SU-DHL-6 (cell line): Measurements from ENCODE around the gene BCAS3.

ENCODE experiments used
- H2AFZ ChIP-seq: fragments of 200-600 bp; sonication (generic); 2 replicates; pipeline ENCODE4 v1.6.1; 2014; ENCODE audit warnings: low read depth, mild to moderate bottlenecking, moderate library complexity, mixed read lengths, antibody characterized with exemption, low read length; ENCODE audit not compliant: severe bottlenecking
- H3F3A ChIP-seq: fragments of 200-600 bp; shearing (Covaris generic); 2 replicates; pipeline ENCODE4 v1.6.0; 2016; ENCODE audit warnings: antibody characterized with exemption, mild to moderate bottlenecking; ENCODE audit not compliant: insufficient read depth
- H3K27ac ChIP-seq: fragments of 200-600 bp; sonication (generic); 2 replicates; pipeline ENCODE4 v1.5.1; 2016; ENCODE audit warnings: low read depth, mild to moderate bottlenecking, low read length, moderate library complexity, mixed read lengths
- H3K27me3 ChIP-seq: fragments of 200-600 bp; sonication (generic), shearing (Covaris generic); 2 replicates; pipeline ENCODE4 v1.6.0; 2014; ENCODE audit warnings: mild to moderate bottlenecking, low read length
- H3K36me3 ChIP-seq: fragments of 200-600 bp; sonication (generic); 2 replicates; pipeline ENCODE4 v1.6.1; 2014; ENCODE audit warnings: mild to moderate bottlenecking, low read length, mixed read lengths
- H3K4me2 ChIP-seq: fragments of 300-600, 200-600 bp; shearing (Covaris generic), sonication (generic); 2 replicates; pipeline ENCODE4 v1.6.0; 2014; ENCODE audit warnings: low read length, low read depth, mild to moderate bottlenecking; ENCODE audit not compliant: poor library complexity, severe bottlenecking
- H3K4me3 ChIP-seq: fragments of 200-600 bp; sonication (generic); 2 replicates; pipeline ENCODE4 v1.5.1; 2014; ENCODE audit warnings: antibody characterized with exemption, low read length, mild to moderate bottlenecking, mixed read lengths; ENCODE audit not compliant: insufficient read depth, poor library complexity, severe bottlenecking
- H3K79me2 ChIP-seq: fragments of 200-600 bp; sonication (generic); 2 replicates; pipeline ENCODE4 v1.6.1; 2014; ENCODE audit warnings: mild to moderate bottlenecking, low read length, moderate library complexity; ENCODE audit not compliant: insufficient read depth
- H3K9ac ChIP-seq: fragments of 200-600 bp; sonication (generic); 2 replicates; pipeline ENCODE4 v1.7.0; 2014; ENCODE audit warnings: mild to moderate bottlenecking, low read length
- H3K9me2 ChIP-seq: fragments of 200-600 bp; sonication (generic); replicated peaks from 2 replicates; pipeline ENCODE4 v1.6.1; 2014; ENCODE audit warnings: low read length; ENCODE audit not compliant: insufficient read depth
- H3K9me3 ChIP-seq: fragments of 200-600 bp; sonication (generic); 2 replicates; pipeline ENCODE4 v1.6.1; 2014; ENCODE audit warnings: low read length, mixed read lengths; ENCODE audit not compliant: insufficient read depth
- H4K20me1 ChIP-seq: fragments of 200-600 bp; sonication (generic); 2 replicates; pipeline ENCODE4 v1.6.1; 2014; ENCODE audit warnings: low read depth, mild to moderate bottlenecking, antibody characterized with exemption, low read length, moderate library complexity, mixed read lengths
- CTCF ChIP-seq: fragments of 200-600 bp; sonication (generic); IDR thresholded peaks from one replicate; pipeline ENCODE4 v1.5.1; 2017; ENCODE audit warnings: antibody characterized with exemption, mild to moderate bottlenecking, low read length, moderate library complexity; ENCODE audit not compliant: insufficient read depth, poor library complexity, severe bottlenecking
- EZH2phosphoT487 ChIP-seq: fragments of 200-600 bp; sonication (generic), shearing (Covaris generic); conservative IDR thresholded peaks from 2 replicates; pipeline ENCODE4 v1.6.1; 2018; ENCODE audit warnings: mild to moderate bottlenecking, antibody characterized with exemption, low read length, moderate library complexity, mixed read lengths

The BCAS3 gene

GRCh38 chr17:60959011-60959410, 281.4 kb downstream of the BCAS3 start:
- Histone ChIP-seq H3K4me2 (no peak overlapping the region), H3K27ac (no peak overlapping the region), H3K36me3 (no peaks in the 10 kb centered on the region), H3K9ac (no peak overlapping the region), H2AFZ (no peak overlapping the region), H4K20me1 (no peaks in the 10 kb centered on the region), H3K4me3 (no peak overlapping the region), H3F3A (no peaks in the 10 kb centered on the region), H3K9me2 (no peaks in the 10 kb centered on the region), H3K79me2 (no peaks in the 10 kb centered on the region), H3K27me3 (no peaks in the 10 kb centered on the region), H3K9me3 (no peaks in the 10 kb centered on the region)
- TF ChIP-seq CTCF (no peak), EZH2phosphoT487 (no peak)

DNA sequence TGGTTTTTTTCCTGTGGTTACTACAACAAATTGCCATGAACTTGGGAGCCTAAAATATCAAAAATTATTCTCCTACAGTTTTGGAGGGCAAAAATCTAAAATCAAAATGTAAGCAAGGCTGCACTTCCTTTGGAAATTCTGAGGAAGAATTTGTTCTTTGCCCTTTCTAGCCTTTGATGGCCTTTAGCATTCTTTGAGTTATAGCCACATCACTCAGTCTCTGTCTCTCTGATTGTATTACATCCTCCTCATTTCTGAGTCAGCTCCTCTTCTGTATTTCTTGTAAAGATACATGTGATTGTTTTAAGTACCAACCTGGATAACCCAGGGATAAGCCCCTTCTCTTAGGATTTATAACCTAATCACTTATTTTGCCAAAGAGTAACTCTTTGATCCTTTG, 282.0 kb downstream of the BCAS3 start:
- Histone ChIP-seq H2AFZ (no peak overlapping the region), H4K20me1 (no peaks in the 10 kb centered on the region), H3K9ac (no peak overlapping the region), H3K36me3 (no peaks in the 10 kb centered on the region), H3K4me3 (no peak overlapping the region), H3K27ac (no peak overlapping the region), H3K4me2 (no peak overlapping the region), H3K79me2 (no peaks in the 10 kb centered on the region), H3K27me3 (no peaks in the 10 kb centered on the region), H3K9me3 (no peaks in the 10 kb centered on the region), H3F3A (no peaks in the 10 kb centered on the region), H3K9me2 (no peaks in the 10 kb centered on the region)
- no peak for TF ChIP-seq EZH2phosphoT487
- no peak for TF ChIP-seq CTCF

GRCh38 chr17:60960398-60961065, 282.9 kb downstream of the BCAS3 start:
- Histone ChIP-seq H3K4me2 (no peak overlapping the region), H3K9ac (no peak overlapping the region), H3F3A (no peaks in the 10 kb centered on the region), H4K20me1 (no peaks in the 10 kb centered on the region), H3K36me3 (no peaks in the 10 kb centered on the region), H3K4me3 (no peak overlapping the region), H3K9me3 (no peaks in the 10 kb centered on the region), H3K27ac (no peak overlapping the region), H3K9me2 (no peaks in the 10 kb centered on the region), H3K27me3 (no peaks in the 10 kb centered on the region), H3K79me2 (no peaks in the 10 kb centered on the region), H2AFZ (no peak overlapping the region)
- no peak for TF ChIP-seq CTCF
- TF ChIP-seq EZH2phosphoT487: no peak
